Adrenal gland (tissue), 12 donors: ENCODE data around the gene LEUTX. TPM values are rescaled to one million over a fixed set of nuclear protein-coding genes. Genes with fewer than 3 reads are reported as not detected.
"Not testable (repeated sequence)": the region's sequence is repeated elsewhere in the genome, so short reads cannot be mapped to it uniquely, and the experiment has no call there.

ENCODE experiments used
- DNase-seq, 7 donors: peaks; one replicate each; pipeline ENCODE4 v3.0.0-alpha.2; 2019 to 2020
- H3K27ac ChIP-seq, 5 donors: fragments of 200-600 bp; sonication (generic) in 4 of 5; 1 replicate in 3 of 5; 2 replicates in 2 of 5; pipeline versions ENCODE4 v1.5.1 to v1.8.0; 2016 to 2020; ENCODE audit warnings: mild to moderate bottlenecking in 1 of 5
- H3K27me3 ChIP-seq: fragments of 200-600 bp; 2 replicates; pipeline ENCODE4 v1.8.0; 2021
- H3K36me3 ChIP-seq, 2 donors: fragments of 200-600 bp; replicated peaks in 1 of 2; 1 replicate in 1 of 2; 2 replicates in 1 of 2; pipeline versions ENCODE4 v1.5.1 to v1.8.0; 2018 to 2022
- H3K4me1 ChIP-seq, 2 donors: fragments of 200-600 bp; replicated peaks in 1 of 2; 1 replicate in 1 of 2; 2 replicates in 1 of 2; pipeline versions ENCODE4 v1.5.1 to v1.8.0; 2018 to 2021
- H3K4me3 ChIP-seq, 4 donors: fragments of 200-600 bp; sonication (generic) in 3 of 4; one replicate each; pipeline ENCODE4 v1.5.1; 2016 to 2018
- H3K9me3 ChIP-seq, 3 donors: fragments of 200-600 bp; sonication (generic) in 1 of 3; replicated peaks in 1 of 3; 1 replicate in 2 of 3; 2 replicates in 1 of 3; pipeline versions ENCODE4 v1.5.1 to v1.8.0; 2016 to 2021
- CTCF ChIP-seq, 6 experiments: fragments of 450-650 bp in 4 of 6; fragments of 200-600 bp in 2 of 6; sonication (generic) in 1 of 6; IDR thresholded peaks; 1 replicate in 5 of 6; 2 replicates in 1 of 6; pipeline versions ENCODE4 v1.5.1 to v1.8.0; 2016 to 2021; ENCODE audit warnings: antibody characterized with exemption in 6 of 6, mild to moderate bottlenecking in 2 of 6, moderate library complexity in 1 of 6
- POLR2A ChIP-seq, 2 donors: fragments of 450-650 bp; IDR thresholded peaks; one replicate each; pipeline ENCODE4 v1.6.1; 2017; ENCODE audit warnings: antibody characterized with exemption in 2 of 2, mild to moderate bottlenecking in 2 of 2, moderate library complexity in 1 of 2
- WGBS, 4 donors: extraction: QIAGEN DNeasy Blood & Tissue Kit in 2 of 4; methylation state at CpG; one replicate each; pipeline versions ENCODE4 v1.1.5 to v1.1.7; 2013 to 2017; 5-methylcytosine and 5-hydroxymethylcytosine counted together
- intact Hi-C, 2 donors: fragments of 100-400 bp; cut with DNase I; formaldehyde crosslinking; loops; one replicate each; pipeline versions ENCODE4 v1.14.1 to v1.15.0; 2022 to 2023
- polyA plus RNA-seq, 3 donors: library from polyadenylated mRNA; stranded (reverse); fragments of 200-250 nt in 2 of 3; fragments of 350-450 nt in 1 of 3; fragmentation: Illumina TruSeq in 1 of 3; extraction: RNeasy Lipid Tissue Mini Kit (QIAGEN cat#74804) in 1 of 3; gene quantifications; one replicate each; pipeline ENCODE4 v1.2.3, GENCODE V29; 2013 to 2014
- total RNA-seq, 9 donors: library from RNA; depleted of rRNA in 4 of 9; stranded (reverse); fragments of >200 nt in 4 of 9; fragments of 120-200 nt in 1 of 9; fragmentation: NEBNext Ultra II Directional in 1 of 9; extraction: Animal tissue kit (Norgen Biotek cat#: 25700) in 1 of 9; gene quantifications; one replicate each; pipeline versions ENCODE4 v1.1.0 to v1.2.4, GENCODE V29; 2013 to 2023
- donor health status: healthy with polysubstance abuse.
- donor health status: Bipolar disorder and iron deficiency.
- donor health status: DM: yes; HTN: yes; CAD: no.
- donor health status: DM: no; HTN: no; CAD: no.
- donor health status: DM: no; HTN: no; CAD: no.
- donor health status: DM: yes; HTN: yes; CAD: no.

The LEUTX gene
- total and polyA plus RNA-seq, 12 donors = not detected

- Histone ChIP-seq H3K27ac (no peak overlapping the region), H3K27me3 (no peaks in the 10 kb centered on the region), H3K36me3 (no peaks in the 10 kb centered on the region), H3K4me1 (no peaks in the 10 kb centered on the region), H3K4me3 (no peak overlapping the region), H3K9me3 (no peaks in the 10 kb centered on the region)
- 40 to 57% (median 46%) methylated on average over 3 of the region's 3 CpGs for WGBS, 4 donors
- TF ChIP-seq POLR2A (IDR thresholded peaks at IDR 0.05) = no peak
- no peak for TF ChIP-seq CTCF (IDR thresholded peaks at IDR 0.05)
- intact Hi-C loops = no loop called here
- DNase-seq = no peak
Observed at GRCh38 chr19:39754971-39755370, 23.7 kb upstream of the LEUTX start.

DNA sequence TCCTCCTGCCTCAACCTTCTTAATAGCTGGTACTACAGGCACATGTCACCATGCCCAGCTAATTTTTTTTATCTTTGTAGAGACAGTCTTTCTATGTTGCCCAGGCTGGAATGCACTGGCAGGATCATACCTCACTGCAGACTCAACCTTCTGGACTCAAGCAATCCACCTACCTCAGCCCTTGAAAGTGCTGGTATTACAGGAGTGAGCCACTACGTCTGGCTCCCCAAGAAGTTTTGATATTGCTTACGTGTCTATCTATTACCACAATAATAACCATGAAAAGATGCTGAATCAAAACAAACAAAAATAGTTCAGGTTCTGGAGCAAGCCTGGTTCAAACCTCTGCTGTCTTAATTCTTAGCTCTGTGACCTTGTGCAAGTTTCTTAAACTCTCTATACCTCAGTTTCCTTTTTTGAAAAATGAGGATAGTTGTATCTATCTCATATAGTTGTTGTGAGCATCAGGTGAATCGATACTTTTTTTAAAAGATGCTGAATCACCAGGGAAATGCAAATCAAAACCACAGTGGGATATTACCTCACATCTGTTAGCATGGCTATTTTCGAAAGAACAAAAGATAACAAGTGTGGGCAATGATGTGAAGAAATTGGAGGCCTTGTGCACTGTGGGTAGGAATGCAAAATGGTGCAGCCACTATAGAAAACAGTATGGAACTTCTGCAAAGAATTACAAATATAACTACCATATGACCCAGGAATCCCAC is 19.0 kb upstream of the LEUTX start:
- H3K27me3 ChIP-seq = no peaks in the 10 kb centered on the region
- WGBS, 4 donors = 70 to 78% (median 72%) methylated on average over 4 of the region's 4 CpGs
- no peaks in the 10 kb centered on the region for H3K36me3 ChIP-seq
- no peak overlapping the region for H3K4me3 ChIP-seq
- H3K27ac ChIP-seq = no peak overlapping the region
- intact Hi-C loops = no loop called here
- H3K9me3 ChIP-seq = no peaks in the 10 kb centered on the region
- DNase-seq = no peak
- H3K4me1 ChIP-seq = no peaks in the 10 kb centered on the region
- TF ChIP-seq CTCF (IDR thresholded peaks at IDR 0.05) = no peak
- no peak for TF ChIP-seq POLR2A (IDR thresholded peaks at IDR 0.05)

DNA sequence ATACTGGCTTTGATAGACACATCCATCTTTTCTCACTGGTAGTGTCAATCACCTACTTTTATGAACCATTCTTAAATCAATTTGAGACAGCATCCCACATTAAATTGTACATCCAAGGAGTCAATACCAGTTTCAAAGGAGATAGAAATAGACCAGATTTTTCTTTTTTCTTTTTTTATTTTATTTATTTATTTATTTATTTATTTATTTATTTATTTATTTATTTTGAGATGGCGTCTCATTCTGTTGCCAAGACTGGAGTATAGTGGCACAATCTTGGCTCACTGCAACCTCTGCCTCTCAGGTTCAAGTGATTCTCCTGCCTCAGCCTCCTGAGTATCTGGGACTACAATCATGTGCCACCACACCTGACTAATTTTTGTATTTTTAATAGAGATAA is 16.8 kb upstream of the LEUTX start:
- WGBS, 4 donors = 88 to 96% (median 94%) methylated on average over 1 of the region's 1 CpG
- H3K27ac ChIP-seq, H3K4me1 ChIP-seq, intact Hi-C loops, DNase-seq, H3K9me3 ChIP-seq, H3K4me3 ChIP-seq, H3K36me3 ChIP-seq, H3K27me3 ChIP-seq: not testable (repeated sequence)

DNA sequence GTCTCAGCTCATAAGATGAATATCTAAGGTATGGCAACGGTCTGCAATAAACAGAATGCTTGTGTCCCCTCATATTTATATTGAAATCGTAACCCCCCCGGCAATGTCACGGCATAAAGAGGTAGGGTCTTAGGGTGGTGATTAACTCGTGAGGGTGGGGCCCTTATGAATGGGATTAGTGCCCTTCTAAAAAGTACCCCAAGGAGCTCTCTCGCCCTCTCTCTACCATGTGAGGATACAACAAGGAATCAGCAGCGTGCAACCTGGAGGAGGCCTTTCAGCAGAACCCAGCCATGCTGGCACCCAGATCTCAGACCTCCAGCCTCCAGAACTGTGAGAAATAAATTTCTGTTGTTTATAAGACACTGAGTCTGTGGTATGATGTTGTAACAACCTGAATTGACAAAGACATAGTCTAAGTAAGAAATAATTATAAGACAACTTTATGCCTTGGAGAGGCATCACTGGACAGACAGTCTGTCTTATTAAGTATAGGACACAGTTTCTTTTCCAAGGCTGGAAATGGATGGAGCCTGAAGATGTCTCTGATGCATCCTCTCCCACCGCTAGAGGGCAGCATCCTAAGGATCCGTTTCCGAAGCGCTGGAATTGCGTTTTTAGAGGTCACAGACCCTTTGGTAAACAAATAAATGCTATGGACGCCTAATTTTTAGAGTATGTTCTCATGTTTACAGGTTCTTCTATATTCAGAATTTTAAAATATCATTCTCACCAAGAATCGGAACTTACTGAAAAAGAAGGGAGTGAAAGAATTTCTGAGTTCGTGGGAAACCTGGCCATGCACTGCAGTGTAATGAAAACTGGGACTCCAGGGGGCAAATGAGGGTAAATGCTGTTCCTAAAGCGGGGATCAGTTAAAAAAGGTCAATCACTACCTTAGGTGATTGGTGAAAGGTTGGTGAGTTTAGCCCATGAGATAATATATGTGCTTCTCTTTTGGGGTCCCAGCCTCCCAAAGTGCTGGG is 13.3 kb upstream of the LEUTX start:
- peak; percentile 28 to 69 (median 44) for TF ChIP-seq CTCF (IDR thresholded peaks at IDR 0.05)
- TF ChIP-seq POLR2A (IDR thresholded peaks at IDR 0.05) = no peak
- Histone ChIP-seq H3K36me3 (no peaks in the 10 kb centered on the region), H3K4me3 (no peak overlapping the region), H3K27me3 (no peaks in the 10 kb centered on the region), H3K9me3 (no peaks in the 10 kb centered on the region), H3K4me1 (no peaks in the 10 kb centered on the region), H3K27ac (no peak overlapping the region)
- peak; percentile 20 to 74 (median 55) for DNase-seq
- intact Hi-C loops = no loop called here
- WGBS, 4 donors = 45 to 48% (median 46%) methylated on average over 15 to 16 of the region's 16 CpGs
